Renal pelvis (tissue), 4 donors: Measurements from ENCODE around the gene ADPRS. TPM values are rescaled to one million over a fixed set of nuclear protein-coding genes. Genes with fewer than 3 reads are reported as not detected.

Experiments used
- DNase-seq: peaks from one replicate; pipeline ENCODE4 v3.0.0-alpha.2; 2013
- polyA plus RNA-seq, 3 donors: library from polyadenylated mRNA; unstranded; fragments of 120-200 nt; gene quantifications; one replicate each; pipeline ENCODE4 v1.2.1, GENCODE V29; 2013; ENCODE audit not compliant: insufficient read length in 3 of 3

Gene ADPRS
- polyA plus RNA-seq, 3 donors = 35.6 to 40.0 (median 36.8) TPM

- DNase-seq = no peak
Observed at GRCh38 chr1:36100376-36100775, 11.7 kb downstream of the ADPRS start.

- no peak for DNase-seq
Observed at GRCh38 chr1:36101546-36101945, 12.9 kb downstream of the ADPRS start.

GRCh38 chr1:36106269-36106668 is 17.6 kb downstream of the ADPRS start:
- DNase-seq = no peak

GRCh38 chr1:36107394-36107793 is 18.7 kb downstream of the ADPRS start:
- no peak for DNase-seq

DNA sequence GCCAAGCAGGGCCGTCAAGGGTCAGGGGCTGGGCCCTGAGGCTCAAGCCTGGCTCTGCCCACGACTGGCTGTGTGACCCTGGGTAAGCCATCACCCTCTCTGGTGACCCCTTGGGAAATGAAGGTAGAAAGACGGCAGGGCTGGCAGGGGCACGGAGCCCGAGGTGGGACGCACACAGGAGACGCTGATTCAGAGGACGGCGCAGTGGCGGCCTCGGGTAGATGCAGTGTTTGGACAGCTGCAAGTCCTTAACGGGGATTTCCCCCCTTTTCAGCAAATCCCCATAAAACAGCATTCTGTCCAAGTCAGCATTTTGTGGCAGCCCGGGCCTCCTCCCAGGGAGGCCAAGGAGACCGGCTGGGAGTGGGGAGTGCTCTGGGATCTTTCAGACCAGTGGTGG is 19.6 kb downstream of the ADPRS start:
- DNase-seq = no peak

DNA sequence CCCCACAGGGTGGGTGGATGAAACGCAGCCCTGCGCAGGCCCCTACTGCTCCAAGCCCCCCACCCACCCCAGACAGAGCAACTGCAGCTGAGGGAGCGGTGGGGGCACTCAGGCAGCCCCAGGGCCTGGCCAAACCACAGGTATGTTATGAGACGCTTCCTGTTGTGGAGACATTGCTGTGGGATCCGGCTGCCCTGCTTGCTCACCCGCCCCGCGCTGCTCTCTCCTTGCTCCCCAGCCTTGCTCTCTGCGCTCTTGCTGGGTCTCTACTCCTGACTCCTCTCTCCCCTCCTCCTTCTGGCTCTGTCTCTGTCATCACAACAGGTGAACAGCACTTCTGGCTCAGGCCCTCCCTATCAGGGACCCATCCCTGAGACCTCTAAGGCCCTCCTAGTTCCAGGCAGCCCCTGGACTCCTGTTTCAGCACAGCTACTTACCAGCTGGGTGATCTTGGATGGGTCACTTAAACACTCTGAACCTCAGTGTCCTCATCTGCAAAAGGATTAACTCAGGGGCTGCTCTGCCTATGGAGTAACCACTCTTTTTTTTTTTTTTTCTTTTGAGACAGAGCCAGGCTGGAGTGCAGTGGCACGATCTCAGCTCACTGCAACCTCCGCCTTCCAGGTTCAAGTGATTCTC is 20.5 kb downstream of the ADPRS start:
- DNase-seq = no peak

GRCh38 chr1:36111151-36111550 is 22.5 kb downstream of the ADPRS start:
- no peak for DNase-seq

GRCh38 chr1:36112823-36113222 is 24.1 kb downstream of the ADPRS start:
- DNase-seq = no peak

- DNase-seq = no peak
Observed at GRCh38 chr1:36114371-36114770, 25.7 kb downstream of the ADPRS start.

- no peak for DNase-seq
Observed at GRCh38 chr1:36115200-36115669, 26.5 kb downstream of the ADPRS start.

- no peak for DNase-seq
Observed at GRCh38 chr1:36115931-36116330, 27.2 kb downstream of the ADPRS start.

DNA sequence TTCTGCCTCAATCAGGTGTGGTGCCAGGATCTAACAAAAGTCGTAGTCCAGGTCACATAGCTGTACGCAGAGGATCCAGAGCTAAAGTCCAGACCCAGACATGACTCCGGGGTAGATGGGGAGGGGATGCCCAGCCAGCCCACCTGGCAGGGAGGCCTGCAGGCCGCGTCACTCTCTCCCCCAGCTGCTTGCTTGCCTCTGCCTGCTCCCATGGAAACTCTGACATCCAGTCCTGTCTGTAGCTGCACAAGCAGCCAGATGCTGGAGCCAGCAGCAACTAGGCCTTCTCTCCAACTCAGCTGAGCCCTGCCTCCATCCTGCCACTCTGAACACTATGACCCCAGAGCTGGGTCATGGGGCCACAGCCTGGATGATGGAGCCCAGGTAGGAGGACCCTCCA is 28.2 kb downstream of the ADPRS start:
- no peak for DNase-seq

- DNase-seq = no peak
Observed at GRCh38 chr1:36118447-36119204, 29.9 kb downstream of the ADPRS start.

DNA sequence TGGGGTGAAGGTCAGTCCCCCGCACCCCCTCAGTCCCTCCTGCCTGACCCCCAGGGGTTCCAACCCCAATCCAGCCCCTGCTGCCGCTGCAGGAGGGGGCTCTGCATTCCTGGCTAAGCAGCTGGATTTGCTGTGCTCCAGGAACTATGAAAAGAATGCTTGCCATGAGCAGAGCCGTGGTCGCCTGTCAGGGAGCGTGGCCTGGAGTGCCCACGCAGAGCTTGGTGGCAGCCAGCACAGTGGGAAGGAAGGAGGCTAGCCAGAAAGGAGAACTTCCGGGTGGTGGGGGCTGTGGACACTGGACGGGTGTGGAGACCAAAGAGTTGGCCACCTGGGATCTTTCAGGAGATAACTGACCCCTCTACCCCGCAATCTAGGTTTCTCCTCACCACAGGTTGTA is 30.8 kb downstream of the ADPRS start:
- no peak for DNase-seq

DNA sequence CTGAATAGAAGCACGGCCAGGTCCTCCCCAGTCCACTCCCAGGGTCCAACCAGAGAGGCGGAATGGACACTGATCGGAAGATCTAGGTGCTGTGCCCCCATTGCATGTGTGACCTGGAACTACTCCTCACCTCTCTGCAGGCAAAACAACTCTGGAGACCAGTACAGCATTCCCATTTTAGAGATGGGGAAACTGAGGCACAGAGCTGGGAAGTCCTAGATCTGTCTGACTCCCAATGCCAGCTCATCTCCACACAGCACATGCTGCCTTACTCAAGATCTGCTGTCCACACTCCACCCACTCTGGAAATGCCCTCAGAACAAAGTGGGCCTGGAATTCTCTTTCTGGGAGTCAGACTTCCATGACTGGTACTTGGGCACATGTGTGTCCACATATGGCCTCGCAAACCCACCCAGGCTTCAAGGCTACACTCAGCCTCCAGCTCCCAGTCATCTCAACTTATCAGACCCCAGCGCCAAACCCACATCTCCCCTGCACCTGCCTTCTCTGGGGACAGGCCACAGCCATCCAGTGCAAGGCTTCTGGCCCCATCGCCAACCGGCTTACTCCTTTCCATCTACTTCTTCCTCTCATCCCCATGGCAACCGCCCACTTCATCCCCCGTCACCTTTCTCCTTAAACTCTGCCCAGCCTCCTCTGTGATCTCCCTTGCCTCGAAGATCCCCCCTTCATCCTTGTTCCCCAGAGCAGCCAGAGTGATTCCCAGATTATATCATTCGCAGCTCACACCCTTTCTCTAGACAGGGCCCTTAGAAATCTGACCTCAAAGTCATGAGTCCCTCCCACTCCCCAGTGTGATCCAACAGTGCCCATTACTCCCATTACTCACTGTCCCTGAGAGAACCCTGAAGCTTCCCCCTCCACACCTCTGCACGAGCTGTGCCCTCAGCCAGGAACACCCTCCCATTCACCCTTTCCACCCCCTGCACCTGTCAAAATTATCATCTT is 33.7 kb downstream of the ADPRS start:
- no peak for DNase-seq

GRCh38 chr1:36123356-36123755 is 34.7 kb downstream of the ADPRS start:
- no peak for DNase-seq

- no peak for DNase-seq
Observed at GRCh38 chr1:36124404-36125128, 35.9 kb downstream of the ADPRS start.

DNA sequence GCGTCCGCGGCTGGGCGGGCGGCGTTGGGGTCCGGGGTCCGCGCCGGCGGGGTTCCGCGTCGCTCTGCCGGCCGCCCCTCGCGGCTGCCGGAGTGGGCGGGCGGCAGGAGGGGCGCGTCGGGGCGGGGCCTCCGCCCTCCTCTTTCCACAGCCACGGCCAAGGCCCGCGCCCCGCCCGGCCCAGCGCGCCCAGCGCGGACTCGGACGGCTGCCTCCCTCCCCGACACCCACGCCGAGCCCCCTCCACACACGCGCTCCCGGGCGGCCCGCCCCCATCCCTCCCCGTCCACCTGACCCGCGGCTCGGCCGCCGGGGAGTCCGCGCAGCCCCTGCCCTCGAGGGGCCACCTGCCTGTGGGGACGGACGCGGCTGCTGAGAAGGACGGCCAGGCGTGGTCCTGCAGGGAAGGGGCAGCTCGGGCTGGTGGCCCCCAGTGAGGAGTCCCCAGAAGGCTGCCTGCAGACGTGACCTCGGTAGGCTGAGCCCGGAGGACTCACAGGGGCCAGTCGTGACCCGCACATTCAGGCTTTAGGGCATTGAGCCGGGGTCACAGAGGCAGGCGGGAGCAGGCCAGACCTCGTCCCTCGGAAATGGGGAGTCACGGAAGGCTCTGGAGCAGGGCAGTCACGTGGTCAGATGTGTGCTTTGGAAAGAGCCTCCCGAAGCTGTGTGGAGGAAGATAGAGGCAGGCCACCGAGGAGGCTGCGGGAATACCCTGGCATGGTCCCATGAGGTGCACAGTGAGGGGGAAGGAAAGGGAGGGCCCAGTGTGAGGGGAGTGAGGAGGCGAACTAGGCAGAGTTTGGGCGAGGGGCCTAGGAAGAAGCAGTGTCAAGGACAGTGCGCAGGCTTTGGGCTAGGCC is 36.7 kb downstream of the ADPRS start, which contains the start of gene COL8A2:
TSS of gene COL8A2 (minus strand) at position 94 of the 863 bp plus-strand sequence. CDS start 24,980 bp downstream, outside the sequence.
- no peak for DNase-seq

GRCh38 chr1:36126005-36126716 is 37.5 kb downstream of the ADPRS start:
- no peak for DNase-seq
